MCF 10A (cell line): Measurements from ENCODE around the gene OTULINL. TPM values are rescaled to one million over a fixed set of nuclear protein-coding genes. Genes with fewer than 3 reads are reported as not detected.
A peak's percentile ranks its signal among the peaks of the same experiment; 100 is the strongest.

Source experiments
- BruUV-seq: library from RNA; stranded (reverse); fragments of 400-500 nt; replicated peaks from 2 replicates; lab custom pipeline; 2021; lab: Mats Ljungman, UMichigan
- CTCF ChIA-PET: fragments of 300-600 bp; sonication (Branson Sonifier 250); formaldehyde crosslinking; extraction: SDS; loops from one replicate; lab custom pipeline; 2021; ENCODE audit warnings: antibody characterized with exemption, inconsistent platforms; lab: Yijun Ruan, JAX
- POLR2A ChIA-PET: fragments of 300-600, 350-650 bp; sonication (Branson Sonifier 250); formaldehyde crosslinking; extraction: SDS; loops from one replicate; lab custom pipeline; 2020; ENCODE audit warnings: antibody characterized with exemption, inconsistent platforms; lab: Yijun Ruan, JAX
- DNase-seq: peaks from one replicate; pipeline ENCODE4 v3.0.0-alpha.2; 2018; ENCODE audit not compliant: unreplicated experiment
- H3K27ac Mint-ChIP-seq: one replicate; pipeline ENCODE4 v1.8.0; 2022; ENCODE audit warnings: mild to moderate bottlenecking, low read depth, mixed read lengths; ENCODE audit not compliant: unreplicated experiment
- H3K27me3 Mint-ChIP-seq: one replicate; pipeline ENCODE4 v1.8.0; 2022; ENCODE audit warnings: mixed read lengths; ENCODE audit not compliant: insufficient read depth, unreplicated experiment
- H3K36me3 Mint-ChIP-seq: one replicate; pipeline ENCODE4 v1.8.0; 2022; ENCODE audit warnings: mild to moderate bottlenecking, moderate library complexity, mixed read lengths; ENCODE audit not compliant: insufficient read depth, unreplicated experiment
- H3K4me1 Mint-ChIP-seq: one replicate; pipeline ENCODE4 v1.8.0; 2022; ENCODE audit warnings: mixed read lengths; ENCODE audit not compliant: insufficient read depth, unreplicated experiment
- H3K4me3 Mint-ChIP-seq: one replicate; pipeline ENCODE4 v1.8.0; 2022; ENCODE audit warnings: mild to moderate bottlenecking, moderate library complexity, mixed read lengths; ENCODE audit not compliant: unreplicated experiment
- H3K9me3 Mint-ChIP-seq: one replicate; pipeline ENCODE4 v1.8.0; 2022; ENCODE audit warnings: mixed read lengths; ENCODE audit not compliant: unreplicated experiment
- CTCF ChIP-seq: fragments of 200-600 bp; IDR thresholded peaks from one replicate; pipeline ENCODE4 v1.8.0; 2022; ENCODE audit warnings: antibody characterized with exemption, mild to moderate bottlenecking; ENCODE audit not compliant: unreplicated experiment
- intact Hi-C: fragments of 100-400 bp; cut with micrococcal nuclease; formaldehyde crosslinking; loops from 2 replicates; pipeline ENCODE4 v1.14.1; 2022
- total RNA-seq: library from RNA; stranded (reverse); gene quantifications from 2 replicates; pipeline ENCODE4 v1.2.3, GENCODE V29; 2022

OTULINL gene
- total RNA-seq, 1 experiment from 2014 or later: not detected

GRCh38 chr5:14660833-14661232 lies 79.2 kb downstream of the OTULINL start:
- Mint-ChIP-seq H3K4me1 (peaks cover 20% of the 10 kb centered on the region), H3K27ac (peak overlapping the region; percentile 71), H3K9me3 (no peaks in the 10 kb centered on the region), H3K27me3 (no peaks in the 10 kb centered on the region), H3K4me3 (no peak overlapping the region), H3K36me3 (peaks cover 6% of the 10 kb centered on the region)
- ChIA-PET POLR2A (interaction anchor here (0.7 to 2.6 kb wide), 8 partner anchors 9 to 625 kb away, joined by 3 to 14 read pairs (median 4); no protein-coding TSS in a partner anchor), CTCF (interaction anchor here (0.6 to 1.8 kb wide), 4 partner anchors 12 to 518 kb away, joined by 3 to 17 read pairs (median 4); no protein-coding TSS in a partner anchor)
- no TSS peak for BruUV-seq
- no peak for TF ChIP-seq CTCF
- DNase-seq: no peak
- intact Hi-C loops: no loop called here

Other genes starting within 250 kb of the OTULINL start
- gene OTULIN, start 82.9 kb downstream of the OTULINL start, total RNA-seq: 27.0 and 34.6 TPM in 2 replicates